GM12801 (cell line): ENCODE data around the gene ANKRD31.

Experiments
- CTCF ChIP-seq: IDR thresholded peaks from one replicate; pipeline ENCODE4 v1.5.1; 2011; ENCODE audit warnings: control low read depth; ENCODE audit not compliant: insufficient read length; ENCODE audit errors: extremely low read depth

ANKRD31 gene

GRCh38 chr5:75203604-75204003, 33.1 kb downstream of the ANKRD31 start:
- TF ChIP-seq CTCF: no peak

- TF ChIP-seq CTCF: no peak
Observed at GRCh38 chr5:75202935-75203334, 33.7 kb downstream of the ANKRD31 start.

GRCh38 chr5:75200776-75201175, 35.9 kb downstream of the ANKRD31 start:
- TF ChIP-seq CTCF: no peak

GRCh38 chr5:75199946-75200345, 36.7 kb downstream of the ANKRD31 start:
- TF ChIP-seq CTCF: no peak

- TF ChIP-seq CTCF: no peak
Observed at GRCh38 chr5:75199071-75199470, 37.6 kb downstream of the ANKRD31 start.

- no peak for TF ChIP-seq CTCF
Observed at GRCh38 chr5:75197745-75198144, 38.9 kb downstream of the ANKRD31 start.

- TF ChIP-seq CTCF: no peak
Observed at GRCh38 chr5:75192804-75193203, 43.9 kb downstream of the ANKRD31 start.

- TF ChIP-seq CTCF: no peak
Observed at GRCh38 chr5:75192264-75192663, 44.4 kb downstream of the ANKRD31 start.
